GM21619 (cell line): ENCODE measurements around the gene OR7C2.

Experiments used
- ATAC-seq: cut with Tn5 transposase; IDR thresholded peaks from one replicate; pipeline ENCODE4 v1.9.1; 2021; ENCODE audit not compliant: unreplicated experiment

OR7C2 gene

GRCh38 chr19:14978161-14978776 is 37.0 kb downstream of the OR7C2 start:
- no peak for ATAC-seq

DNA sequence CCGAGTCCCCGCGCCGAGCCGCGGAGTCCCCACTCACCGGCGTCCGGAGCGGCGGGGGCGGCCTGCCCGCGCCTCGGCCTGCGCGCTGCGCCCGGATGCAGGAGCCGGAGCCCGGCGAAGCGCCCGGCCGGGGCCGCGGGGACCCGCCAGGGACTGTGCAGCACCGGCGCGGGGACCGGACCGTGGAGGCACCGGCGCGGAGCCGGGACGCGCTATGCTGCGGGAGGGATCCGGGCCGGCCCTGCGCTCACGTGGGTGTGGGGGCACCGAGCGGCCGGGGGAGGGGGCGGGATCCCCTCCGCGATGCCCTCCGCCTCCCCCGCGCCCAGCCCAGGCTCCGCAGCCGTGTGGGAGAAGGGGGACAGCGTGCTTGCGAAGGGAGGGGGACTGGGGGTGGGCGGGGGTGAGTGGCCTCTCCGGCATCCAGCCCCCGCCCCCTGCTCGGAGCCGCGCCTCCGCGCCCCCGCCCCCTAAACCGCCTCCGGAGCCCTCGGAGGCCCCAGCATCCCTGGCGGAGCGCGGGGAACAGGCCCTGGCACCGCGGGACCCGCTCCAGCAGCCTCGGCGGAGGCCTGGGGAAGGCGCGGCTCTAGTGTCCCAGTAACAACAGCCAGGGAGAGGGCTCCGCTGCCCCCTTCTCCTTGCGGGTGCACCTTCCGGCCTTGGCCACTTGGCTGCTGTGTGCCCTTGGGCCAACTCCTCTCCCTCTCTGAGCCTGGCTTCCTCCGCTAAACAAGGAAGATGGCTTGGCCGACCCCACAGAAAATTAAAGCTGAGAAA is 38.4 kb downstream of the OR7C2 start, which contains the start of gene SLC1A6:
Gene SLC1A6, minus strand, starts transcription at position 389 of the 780 bp plus-strand sequence. CDS start 6,954 bp downstream, outside the sequence.
- ATAC-seq, result no peak

DNA sequence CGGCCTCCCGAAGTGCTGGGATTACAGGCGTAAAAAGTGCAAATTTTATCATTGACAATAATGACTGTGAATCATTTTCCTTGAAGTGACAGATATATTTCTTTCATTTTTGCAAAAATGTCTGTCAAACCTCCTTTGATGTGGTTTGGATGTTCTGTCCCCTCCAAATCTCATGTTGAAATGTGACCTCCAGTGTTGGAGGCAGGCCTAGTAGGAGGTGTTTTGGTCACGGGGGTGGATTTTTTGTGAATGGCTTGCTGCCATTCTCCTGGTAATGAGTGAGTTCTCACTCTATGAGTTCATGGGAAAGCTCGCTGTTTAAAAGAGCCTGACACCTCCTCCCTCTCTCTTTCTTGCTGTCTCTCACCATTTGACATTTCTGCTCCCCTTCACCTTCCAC is 43.8 kb downstream of the OR7C2 start:
- no peak for ATAC-seq
